ENCODE measurements around the gene C16orf92.

DNA sequence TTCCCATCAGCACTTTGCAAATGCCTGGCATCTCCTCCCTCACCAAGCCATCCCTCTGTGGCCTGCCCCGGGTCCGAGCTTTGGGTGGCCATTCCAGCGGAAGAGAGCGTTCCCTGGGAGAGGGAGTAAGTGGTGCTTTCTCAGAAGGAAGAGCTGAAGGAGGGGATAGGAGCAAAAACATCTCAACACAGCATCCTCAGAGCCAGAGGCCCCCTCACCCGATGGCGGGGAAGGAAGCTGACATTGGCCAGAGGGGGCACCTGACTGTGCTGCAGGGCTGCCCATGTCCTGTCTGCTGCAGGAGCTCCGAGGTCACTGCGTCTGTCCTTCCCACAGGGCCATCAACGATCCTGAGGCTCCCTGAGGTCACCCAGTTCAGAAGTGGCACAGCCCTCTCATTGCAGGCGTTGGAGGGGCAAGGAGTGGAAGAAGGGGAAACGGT is 8.5 kb downstream of the C16orf92 start:
- TF ChIP-seq, protein P1, sequence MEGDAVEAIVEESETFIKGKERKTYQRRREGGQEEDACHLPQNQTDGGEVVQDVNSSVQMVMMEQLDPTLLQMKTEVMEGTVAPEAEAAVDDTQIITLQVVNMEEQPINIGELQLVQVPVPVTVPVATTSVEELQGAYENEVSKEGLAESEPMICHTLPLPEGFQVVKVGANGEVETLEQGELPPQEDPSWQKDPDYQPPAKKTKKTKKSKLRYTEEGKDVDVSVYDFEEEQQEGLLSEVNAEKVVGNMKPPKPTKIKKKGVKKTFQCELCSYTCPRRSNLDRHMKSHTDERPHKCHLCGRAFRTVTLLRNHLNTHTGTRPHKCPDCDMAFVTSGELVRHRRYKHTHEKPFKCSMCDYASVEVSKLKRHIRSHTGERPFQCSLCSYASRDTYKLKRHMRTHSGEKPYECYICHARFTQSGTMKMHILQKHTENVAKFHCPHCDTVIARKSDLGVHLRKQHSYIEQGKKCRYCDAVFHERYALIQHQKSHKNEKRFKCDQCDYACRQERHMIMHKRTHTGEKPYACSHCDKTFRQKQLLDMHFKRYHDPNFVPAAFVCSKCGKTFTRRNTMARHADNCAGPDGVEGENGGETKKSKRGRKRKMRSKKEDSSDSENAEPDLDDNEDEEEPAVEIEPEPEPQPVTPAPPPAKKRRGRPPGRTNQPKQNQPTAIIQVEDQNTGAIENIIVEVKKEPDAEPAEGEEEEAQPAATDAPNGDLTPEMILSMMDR (conservative IDR thresholded peaks at IDR 0.05; ENCODE audit: low read depth in 2 of 2) = no peak
- TF ChIP-seq POLR2AphosphoS5 (IDR thresholded peaks at IDR 0.05; ENCODE audit: low read depth) = no peak
- TF ChIP-seq EZH2 (IDR thresholded peaks at IDR 0.05; ENCODE audit: low read depth, unreplicated experiment) = no peak
- no peak for TF ChIP-seq JUNB (IDR thresholded peaks at IDR 0.05; ENCODE audit: unreplicated experiment)
- TF ChIP-seq, protein P2, sequence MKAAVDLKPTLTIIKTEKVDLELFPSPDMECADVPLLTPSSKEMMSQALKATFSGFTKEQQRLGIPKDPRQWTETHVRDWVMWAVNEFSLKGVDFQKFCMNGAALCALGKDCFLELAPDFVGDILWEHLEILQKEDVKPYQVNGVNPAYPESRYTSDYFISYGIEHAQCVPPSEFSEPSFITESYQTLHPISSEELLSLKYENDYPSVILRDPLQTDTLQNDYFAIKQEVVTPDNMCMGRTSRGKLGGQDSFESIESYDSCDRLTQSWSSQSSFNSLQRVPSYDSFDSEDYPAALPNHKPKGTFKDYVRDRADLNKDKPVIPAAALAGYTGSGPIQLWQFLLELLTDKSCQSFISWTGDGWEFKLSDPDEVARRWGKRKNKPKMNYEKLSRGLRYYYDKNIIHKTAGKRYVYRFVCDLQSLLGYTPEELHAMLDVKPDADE (IDR thresholded peaks at IDR 0.05) = no peak
- TF ChIP-seq EZH2phosphoT487 (IDR thresholded peaks at IDR 0.05; ENCODE audit: unreplicated experiment) = no peak
- TF ChIP-seq, protein P3, sequence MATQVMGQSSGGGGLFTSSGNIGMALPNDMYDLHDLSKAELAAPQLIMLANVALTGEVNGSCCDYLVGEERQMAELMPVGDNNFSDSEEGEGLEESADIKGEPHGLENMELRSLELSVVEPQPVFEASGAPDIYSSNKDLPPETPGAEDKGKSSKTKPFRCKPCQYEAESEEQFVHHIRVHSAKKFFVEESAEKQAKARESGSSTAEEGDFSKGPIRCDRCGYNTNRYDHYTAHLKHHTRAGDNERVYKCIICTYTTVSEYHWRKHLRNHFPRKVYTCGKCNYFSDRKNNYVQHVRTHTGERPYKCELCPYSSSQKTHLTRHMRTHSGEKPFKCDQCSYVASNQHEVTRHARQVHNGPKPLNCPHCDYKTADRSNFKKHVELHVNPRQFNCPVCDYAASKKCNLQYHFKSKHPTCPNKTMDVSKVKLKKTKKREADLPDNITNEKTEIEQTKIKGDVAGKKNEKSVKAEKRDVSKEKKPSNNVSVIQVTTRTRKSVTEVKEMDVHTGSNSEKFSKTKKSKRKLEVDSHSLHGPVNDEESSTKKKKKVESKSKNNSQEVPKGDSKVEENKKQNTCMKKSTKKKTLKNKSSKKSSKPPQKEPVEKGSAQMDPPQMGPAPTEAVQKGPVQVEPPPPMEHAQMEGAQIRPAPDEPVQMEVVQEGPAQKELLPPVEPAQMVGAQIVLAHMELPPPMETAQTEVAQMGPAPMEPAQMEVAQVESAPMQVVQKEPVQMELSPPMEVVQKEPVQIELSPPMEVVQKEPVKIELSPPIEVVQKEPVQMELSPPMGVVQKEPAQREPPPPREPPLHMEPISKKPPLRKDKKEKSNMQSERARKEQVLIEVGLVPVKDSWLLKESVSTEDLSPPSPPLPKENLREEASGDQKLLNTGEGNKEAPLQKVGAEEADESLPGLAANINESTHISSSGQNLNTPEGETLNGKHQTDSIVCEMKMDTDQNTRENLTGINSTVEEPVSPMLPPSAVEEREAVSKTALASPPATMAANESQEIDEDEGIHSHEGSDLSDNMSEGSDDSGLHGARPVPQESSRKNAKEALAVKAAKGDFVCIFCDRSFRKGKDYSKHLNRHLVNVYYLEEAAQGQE (IDR thresholded peaks at IDR 0.05; ENCODE audit: unreplicated experiment) = no peak
- no peak for TF ChIP-seq CREB1 (CRISPR knock-in tag; IDR thresholded peaks at IDR 0.05; ENCODE audit: low read depth)
- no peak for TF ChIP-seq NANOG (IDR thresholded peaks at IDR 0.05; ENCODE audit: borderline replicate concordance)
- TF ChIP-seq STAT1 (IDR thresholded peaks at IDR 0.05; ENCODE audit: unreplicated experiment) = no peak
- TF ChIP-seq ZNF331 (CRISPR knock-in tag; IDR thresholded peaks at IDR 0.05; ENCODE audit: low read depth) = no peak
- no peak for TF ChIP-seq ZNF114 (CRISPR knock-in tag; IDR thresholded peaks at IDR 0.05)
